ENCODE data around the gene OR5I1.

DNA sequence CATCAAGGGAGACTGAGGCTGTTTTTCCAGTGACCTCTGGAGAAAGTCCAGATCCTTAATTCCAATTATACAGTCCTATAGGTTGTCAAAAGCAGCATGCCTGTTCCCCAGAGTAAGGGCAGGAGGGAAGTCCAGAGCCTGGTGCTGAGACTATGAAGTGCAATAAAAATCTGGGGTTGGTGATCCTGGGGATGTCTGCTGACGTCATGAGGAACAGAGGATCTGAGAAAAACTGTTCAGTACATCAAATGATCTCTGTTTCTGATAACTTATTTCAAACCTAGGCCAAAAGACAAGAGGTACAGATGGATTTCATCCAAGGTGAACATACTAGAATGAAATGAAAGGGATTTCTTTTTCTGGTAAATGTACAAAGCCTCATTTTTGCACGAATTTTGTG lies 33.9 kb downstream of the OR5I1 start:
- TF ChIP-seq CTCF (IDR thresholded peaks at IDR 0.05) (no peak), EP300 (IDR thresholded peaks at IDR 0.05; ENCODE audit: low read depth) (no peak)

All from transverse colon (tissue), 3 donors.